DND-41 (cell line): ENCODE measurements around the gene TSPAN12.

ENCODE experiments used
- ATAC-seq: fragments of 200-7000 bp; cut with Tn5 transposase; 3 replicates; pipeline ENCODE4 v1.9.1; 2021; ENCODE audit warnings: low read depth; ENCODE audit not compliant: insufficient read depth
- DNase-seq: peaks from one replicate; pipeline ENCODE4 v3.0.0-alpha.2; 2020
- H2AFZ ChIP-seq: 2 replicates; pipeline ENCODE4 v1.6.0; 2012; ENCODE audit warnings: low read depth, low read length
- H3K27ac ChIP-seq: 2 replicates; pipeline ENCODE4 v1.5.1; 2012; ENCODE audit warnings: low read length, inconsistent platforms
- H3K27me3 ChIP-seq: fragments of 200-600 bp; sonication (generic); 2 replicates; pipeline ENCODE4 v1.6.0; 2012; ENCODE audit warnings: low read length, mild to moderate bottlenecking, inconsistent platforms; ENCODE audit not compliant: insufficient read depth, poor library complexity
- H3K36me3 ChIP-seq: 2 replicates; pipeline ENCODE4 v1.5.1; 2012; ENCODE audit warnings: low read length, inconsistent platforms; ENCODE audit not compliant: insufficient read depth
- H3K4me1 ChIP-seq: 2 replicates; pipeline ENCODE4 v1.5.1; 2012; ENCODE audit warnings: mild to moderate bottlenecking, low read length; ENCODE audit not compliant: insufficient read depth
- H3K4me2 ChIP-seq: 2 replicates; pipeline ENCODE4 v1.6.0; 2012; ENCODE audit warnings: mild to moderate bottlenecking, moderate library complexity, low read length, inconsistent platforms; ENCODE audit not compliant: insufficient read depth
- H3K4me3 ChIP-seq, 2 experiments: fragments of 200-600 bp in 1 of 2; shearing (Covaris generic) in 1 of 2; 2 replicates each; pipeline ENCODE4 v1.5.1; 2012 to 2016; ENCODE audit warnings: inconsistent platforms in 2 of 2, low read length in 2 of 2, mild to moderate bottlenecking in 2 of 2, low read depth in 1 of 2, moderate library complexity in 1 of 2
- H3K79me2 ChIP-seq: 2 replicates; pipeline ENCODE4 v1.6.0; 2012; ENCODE audit warnings: low read length, inconsistent platforms; ENCODE audit not compliant: insufficient read depth
- H3K9ac ChIP-seq: 2 replicates; pipeline ENCODE4 v1.6.0; 2012; ENCODE audit warnings: low read depth, mild to moderate bottlenecking, inconsistent platforms, low read length, moderate library complexity
- H3K9me3 ChIP-seq: 2 replicates; pipeline ENCODE4 v1.5.1; 2012; ENCODE audit warnings: low read length, moderate library complexity, mild to moderate bottlenecking, inconsistent platforms; ENCODE audit not compliant: insufficient read depth, severe bottlenecking
- H4K20me1 ChIP-seq: 2 replicates; pipeline ENCODE4 v1.6.0; 2012; ENCODE audit warnings: low read length; ENCODE audit not compliant: insufficient read depth
- CTCF ChIP-seq: IDR thresholded peaks from 2 replicates; pipeline ENCODE4 v1.5.1; 2012; ENCODE audit warnings: borderline replicate concordance, low read length, moderate library complexity, mild to moderate bottlenecking; ENCODE audit not compliant: poor library complexity, severe bottlenecking; ENCODE audit errors: extremely low read depth
- EZH2 ChIP-seq: IDR thresholded peaks from 3 replicates; pipeline ENCODE4 v1.6.1; 2012; ENCODE audit warnings: borderline replicate concordance, low read depth, mild to moderate bottlenecking, moderate library complexity, low read length, inconsistent platforms; ENCODE audit not compliant: severe bottlenecking

Gene TSPAN12

GRCh38 chr7:120877701-120878100, 19.8 kb upstream of the TSPAN12 start:
- H3K9me3 ChIP-seq = no peaks in the 10 kb centered on the region
- H3K36me3 ChIP-seq = no peaks in the 10 kb centered on the region
- no peak overlapping the region for H3K4me2 ChIP-seq
- no peaks in the 10 kb centered on the region for H4K20me1 ChIP-seq
- H2AFZ ChIP-seq = no peak overlapping the region
- DNase-seq (no peak), ATAC-seq (no peak)
- no peak overlapping the region for H3K9ac ChIP-seq
- no peaks in the 10 kb centered on the region for H3K79me2 ChIP-seq
- no peaks in the 10 kb centered on the region for H3K4me1 ChIP-seq
- H3K27ac ChIP-seq = no peak overlapping the region
- no peak overlapping the region for H3K4me3 ChIP-seq
- H3K27me3 ChIP-seq = peaks cover 6% of the 10 kb centered on the region
- TF ChIP-seq EZH2 (no peak), CTCF (no peak)

GRCh38 chr7:120876922-120877321, 19.0 kb upstream of the TSPAN12 start:
- no peak for ATAC-seq
- Histone ChIP-seq H3K36me3 (no peaks in the 10 kb centered on the region), H4K20me1 (no peaks in the 10 kb centered on the region), H3K4me3 (no peak overlapping the region), H3K79me2 (no peaks in the 10 kb centered on the region), H3K27me3 (peaks cover 6% of the 10 kb centered on the region), H3K4me2 (no peak overlapping the region), H3K4me1 (no peaks in the 10 kb centered on the region), H3K9me3 (no peaks in the 10 kb centered on the region), H2AFZ (no peak overlapping the region), H3K27ac (no peak overlapping the region), H3K9ac (no peak overlapping the region)
- no peak for DNase-seq
- no peak for TF ChIP-seq EZH2
- no peak for TF ChIP-seq CTCF

- no peak for ATAC-seq
- no peak overlapping the region for H3K27ac ChIP-seq
- H3K27me3 ChIP-seq = peaks cover 6% of the 10 kb centered on the region
- H2AFZ ChIP-seq = no peak overlapping the region
- no peaks in the 10 kb centered on the region for H3K4me1 ChIP-seq
- H3K36me3 ChIP-seq = no peaks in the 10 kb centered on the region
- DNase-seq = no peak
- no peaks in the 10 kb centered on the region for H4K20me1 ChIP-seq
- no peak overlapping the region for H3K9ac ChIP-seq
- TF ChIP-seq EZH2 (no peak), CTCF (no peak)
- no peak overlapping the region for H3K4me2 ChIP-seq
- no peak overlapping the region for H3K4me3 ChIP-seq
- no peaks in the 10 kb centered on the region for H3K79me2 ChIP-seq
- H3K9me3 ChIP-seq = no peaks in the 10 kb centered on the region
These were observed 16.8 kb upstream of the TSPAN12 start for GRCh38 chr7:120874722-120875121.

GRCh38 chr7:120874016-120874415, 16.1 kb upstream of the TSPAN12 start:
- H3K9ac ChIP-seq = no peak overlapping the region
- no peak overlapping the region for H3K4me3 ChIP-seq
- H3K9me3 ChIP-seq = no peaks in the 10 kb centered on the region
- DNase-seq (no peak), ATAC-seq (no peak)
- no peaks in the 10 kb centered on the region for H3K4me1 ChIP-seq
- H3K79me2 ChIP-seq = no peaks in the 10 kb centered on the region
- no peaks in the 10 kb centered on the region for H3K36me3 ChIP-seq
- no peak overlapping the region for H3K27ac ChIP-seq
- TF ChIP-seq CTCF = no peak
- no peak for TF ChIP-seq EZH2
- H3K4me2 ChIP-seq = no peak overlapping the region
- no peak overlapping the region for H2AFZ ChIP-seq
- H3K27me3 ChIP-seq = peaks cover 6% of the 10 kb centered on the region
- no peaks in the 10 kb centered on the region for H4K20me1 ChIP-seq
